GM23338 (cell line): ENCODE data around the gene KRT84.

Source experiments
- POLR2AphosphoS5 ChIP-seq: IDR thresholded peaks from 2 replicates; pipeline ENCODE4 v1.6.1; 2016; ENCODE audit warnings: antibody characterized with exemption, low read depth
- TF ChIP-seq, protein P1 (sequence below), 2 experiments: fragments of 200-600 bp in 1 of 2; sonication (generic) in 1 of 2; conservative IDR thresholded peaks; 2 replicates each; pipeline versions ENCODE4 v1.5.1 to v1.6.1; 2016 to 2017; ENCODE audit warnings: antibody characterized with exemption in 2 of 2, low read depth in 2 of 2, mild to moderate bottlenecking in 2 of 2, moderate library complexity in 1 of 2
- TF ChIP-seq, protein P2 (sequence below): IDR thresholded peaks from one replicate; pipeline ENCODE4 v1.6.1; 2018; ENCODE audit warnings: antibody characterized with exemption; ENCODE audit not compliant: unreplicated experiment

DNA sequence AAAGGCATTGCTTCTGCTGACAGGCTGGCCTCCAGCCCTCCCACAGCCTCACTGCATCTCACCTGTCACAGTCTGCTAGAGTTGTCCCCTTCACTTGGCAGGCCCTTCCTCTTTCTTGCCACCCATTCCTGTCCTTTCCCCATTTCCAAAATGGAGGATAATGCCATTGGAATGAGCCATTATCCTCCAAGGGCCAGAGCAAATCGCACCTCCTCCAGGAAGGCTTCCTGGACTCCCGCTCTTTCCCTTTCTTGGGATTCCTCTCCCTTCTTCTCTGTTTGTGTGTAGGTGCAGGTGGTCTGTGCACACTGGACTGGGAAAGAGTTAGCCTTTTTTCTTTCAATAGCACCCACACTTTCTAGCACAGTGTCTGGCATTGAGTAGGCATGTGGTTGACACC, 16.9 kb upstream of the KRT84 start:
- TF ChIP-seq, protein P1, sequence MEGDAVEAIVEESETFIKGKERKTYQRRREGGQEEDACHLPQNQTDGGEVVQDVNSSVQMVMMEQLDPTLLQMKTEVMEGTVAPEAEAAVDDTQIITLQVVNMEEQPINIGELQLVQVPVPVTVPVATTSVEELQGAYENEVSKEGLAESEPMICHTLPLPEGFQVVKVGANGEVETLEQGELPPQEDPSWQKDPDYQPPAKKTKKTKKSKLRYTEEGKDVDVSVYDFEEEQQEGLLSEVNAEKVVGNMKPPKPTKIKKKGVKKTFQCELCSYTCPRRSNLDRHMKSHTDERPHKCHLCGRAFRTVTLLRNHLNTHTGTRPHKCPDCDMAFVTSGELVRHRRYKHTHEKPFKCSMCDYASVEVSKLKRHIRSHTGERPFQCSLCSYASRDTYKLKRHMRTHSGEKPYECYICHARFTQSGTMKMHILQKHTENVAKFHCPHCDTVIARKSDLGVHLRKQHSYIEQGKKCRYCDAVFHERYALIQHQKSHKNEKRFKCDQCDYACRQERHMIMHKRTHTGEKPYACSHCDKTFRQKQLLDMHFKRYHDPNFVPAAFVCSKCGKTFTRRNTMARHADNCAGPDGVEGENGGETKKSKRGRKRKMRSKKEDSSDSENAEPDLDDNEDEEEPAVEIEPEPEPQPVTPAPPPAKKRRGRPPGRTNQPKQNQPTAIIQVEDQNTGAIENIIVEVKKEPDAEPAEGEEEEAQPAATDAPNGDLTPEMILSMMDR (conservative IDR thresholded peaks at IDR 0.05; ENCODE audit: low read depth in 2 of 2) = no peak
- TF ChIP-seq POLR2AphosphoS5 = no peak
- TF ChIP-seq, protein P2, sequence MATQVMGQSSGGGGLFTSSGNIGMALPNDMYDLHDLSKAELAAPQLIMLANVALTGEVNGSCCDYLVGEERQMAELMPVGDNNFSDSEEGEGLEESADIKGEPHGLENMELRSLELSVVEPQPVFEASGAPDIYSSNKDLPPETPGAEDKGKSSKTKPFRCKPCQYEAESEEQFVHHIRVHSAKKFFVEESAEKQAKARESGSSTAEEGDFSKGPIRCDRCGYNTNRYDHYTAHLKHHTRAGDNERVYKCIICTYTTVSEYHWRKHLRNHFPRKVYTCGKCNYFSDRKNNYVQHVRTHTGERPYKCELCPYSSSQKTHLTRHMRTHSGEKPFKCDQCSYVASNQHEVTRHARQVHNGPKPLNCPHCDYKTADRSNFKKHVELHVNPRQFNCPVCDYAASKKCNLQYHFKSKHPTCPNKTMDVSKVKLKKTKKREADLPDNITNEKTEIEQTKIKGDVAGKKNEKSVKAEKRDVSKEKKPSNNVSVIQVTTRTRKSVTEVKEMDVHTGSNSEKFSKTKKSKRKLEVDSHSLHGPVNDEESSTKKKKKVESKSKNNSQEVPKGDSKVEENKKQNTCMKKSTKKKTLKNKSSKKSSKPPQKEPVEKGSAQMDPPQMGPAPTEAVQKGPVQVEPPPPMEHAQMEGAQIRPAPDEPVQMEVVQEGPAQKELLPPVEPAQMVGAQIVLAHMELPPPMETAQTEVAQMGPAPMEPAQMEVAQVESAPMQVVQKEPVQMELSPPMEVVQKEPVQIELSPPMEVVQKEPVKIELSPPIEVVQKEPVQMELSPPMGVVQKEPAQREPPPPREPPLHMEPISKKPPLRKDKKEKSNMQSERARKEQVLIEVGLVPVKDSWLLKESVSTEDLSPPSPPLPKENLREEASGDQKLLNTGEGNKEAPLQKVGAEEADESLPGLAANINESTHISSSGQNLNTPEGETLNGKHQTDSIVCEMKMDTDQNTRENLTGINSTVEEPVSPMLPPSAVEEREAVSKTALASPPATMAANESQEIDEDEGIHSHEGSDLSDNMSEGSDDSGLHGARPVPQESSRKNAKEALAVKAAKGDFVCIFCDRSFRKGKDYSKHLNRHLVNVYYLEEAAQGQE = no peak
